GM11168 (cell line): ENCODE results near the gene NDUFA8.

Source experiments
- in situ Hi-C: fragments of 300-500 bp; cut with MboI; formaldehyde crosslinking; loops from one replicate; pipeline ENCODE4 v1.12.0; 2022; ENCODE audit warnings: low sequenced_read_pairs; ENCODE audit not compliant: unreplicated experiment

NDUFA8 gene

GRCh38 chr9:122111413-122112085, 48.0 kb downstream of the NDUFA8 start:
- in situ Hi-C loops, result no loop called here

- in situ Hi-C loops, result no loop called here
Measured at GRCh38 chr9:122110100-122110833, 49.3 kb downstream of the NDUFA8 start.

DNA sequence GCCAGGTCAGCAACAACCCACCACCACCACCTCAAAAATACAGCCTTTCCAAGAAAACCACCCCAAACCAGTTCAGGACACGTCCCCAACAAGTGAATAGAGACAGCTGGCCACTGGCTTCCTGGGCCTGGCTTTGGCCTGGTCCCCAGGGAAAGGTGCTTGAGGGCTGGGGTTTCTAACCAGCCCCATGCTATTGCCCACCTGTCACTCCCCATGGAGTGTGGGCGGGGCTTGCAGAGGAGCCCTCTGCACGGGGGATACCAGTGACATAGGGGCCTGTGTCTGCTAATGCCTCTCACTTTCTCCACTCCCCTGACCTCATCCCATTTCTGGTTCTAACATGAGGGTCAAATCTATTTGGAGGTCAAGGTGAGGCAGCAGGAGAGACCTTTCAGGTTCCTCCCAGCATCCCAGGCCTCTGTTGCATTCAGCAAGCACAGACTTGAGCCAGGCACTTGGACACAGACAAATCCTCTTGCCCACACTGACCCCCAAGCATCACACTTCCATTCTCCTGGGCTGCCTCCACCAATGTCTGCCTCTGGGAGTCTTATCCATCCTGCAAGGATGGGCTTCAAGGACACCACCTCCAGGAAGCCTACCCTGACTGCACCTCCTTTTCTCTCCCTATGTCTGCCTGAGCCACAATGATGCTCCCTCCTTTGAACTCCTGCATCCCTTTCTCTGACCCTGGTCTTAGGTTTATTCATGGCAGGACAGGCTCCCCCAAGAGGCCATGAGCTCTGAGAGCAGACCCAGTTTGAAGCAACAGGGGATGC, 50.4 kb downstream of the NDUFA8 start:
- in situ Hi-C loops, result no loop called here

- in situ Hi-C loops, result no loop called here
Measured at GRCh38 chr9:122107291-122107805, 52.2 kb downstream of the NDUFA8 start.

GRCh38 chr9:122106576-122106975, 53.0 kb downstream of the NDUFA8 start:
- in situ Hi-C loops, result no loop called here

GRCh38 chr9:122103985-122104384, 55.6 kb downstream of the NDUFA8 start:
- in situ Hi-C loops, result no loop called here

- in situ Hi-C loops, result no loop called here
Measured at GRCh38 chr9:122102156-122102555, 57.4 kb downstream of the NDUFA8 start.

DNA sequence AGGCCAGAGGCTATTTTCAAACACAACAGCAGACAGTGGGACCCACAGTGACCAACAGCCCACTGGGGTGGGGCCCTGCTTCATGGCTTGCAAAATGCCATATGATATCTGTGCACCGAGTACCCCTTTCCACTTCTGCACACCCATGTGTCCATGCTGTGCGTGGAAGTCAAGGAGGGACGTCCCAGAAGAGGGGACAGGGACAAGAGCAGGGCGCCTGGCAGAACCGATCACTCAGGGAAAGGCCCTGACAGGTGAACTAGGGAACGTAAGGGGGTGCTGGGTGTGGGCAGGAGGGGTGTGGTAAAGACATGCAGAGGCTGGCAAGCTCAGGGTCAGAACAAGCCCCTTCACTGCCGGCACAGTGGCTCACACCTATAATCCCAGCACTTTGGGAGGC, 58.8 kb downstream of the NDUFA8 start:
- in situ Hi-C loops, result no loop called here

DNA sequence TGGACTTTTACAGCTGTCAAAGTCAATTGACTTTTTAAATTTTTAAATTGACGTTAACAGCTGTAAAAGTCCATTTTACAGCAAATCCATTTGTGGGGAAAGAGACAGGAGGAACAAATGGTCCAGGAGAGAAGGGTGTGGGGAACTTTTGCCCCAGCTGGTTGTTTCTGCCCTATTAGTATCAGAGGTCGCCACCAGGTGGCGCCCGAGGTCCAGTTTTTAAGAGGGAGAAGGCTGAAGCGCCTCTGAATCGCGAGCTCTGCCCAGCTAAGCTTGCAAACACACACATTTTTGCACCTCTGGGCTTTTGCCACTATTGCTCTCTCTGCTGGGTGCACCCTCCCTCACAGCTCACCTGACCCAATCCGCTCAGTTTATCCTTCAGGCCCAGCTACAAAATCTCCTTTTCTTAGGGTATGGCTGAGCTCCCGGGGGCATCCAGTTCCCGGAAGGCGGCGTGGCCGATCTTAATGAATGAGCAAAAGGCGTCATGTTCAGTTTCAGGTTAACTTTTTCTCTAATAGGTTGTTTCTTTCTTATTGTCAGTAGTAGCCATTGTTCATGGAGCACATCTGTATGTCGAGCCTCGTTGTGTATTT, 60.2 kb downstream of the NDUFA8 start:
- in situ Hi-C loops, result no loop called here

DNA sequence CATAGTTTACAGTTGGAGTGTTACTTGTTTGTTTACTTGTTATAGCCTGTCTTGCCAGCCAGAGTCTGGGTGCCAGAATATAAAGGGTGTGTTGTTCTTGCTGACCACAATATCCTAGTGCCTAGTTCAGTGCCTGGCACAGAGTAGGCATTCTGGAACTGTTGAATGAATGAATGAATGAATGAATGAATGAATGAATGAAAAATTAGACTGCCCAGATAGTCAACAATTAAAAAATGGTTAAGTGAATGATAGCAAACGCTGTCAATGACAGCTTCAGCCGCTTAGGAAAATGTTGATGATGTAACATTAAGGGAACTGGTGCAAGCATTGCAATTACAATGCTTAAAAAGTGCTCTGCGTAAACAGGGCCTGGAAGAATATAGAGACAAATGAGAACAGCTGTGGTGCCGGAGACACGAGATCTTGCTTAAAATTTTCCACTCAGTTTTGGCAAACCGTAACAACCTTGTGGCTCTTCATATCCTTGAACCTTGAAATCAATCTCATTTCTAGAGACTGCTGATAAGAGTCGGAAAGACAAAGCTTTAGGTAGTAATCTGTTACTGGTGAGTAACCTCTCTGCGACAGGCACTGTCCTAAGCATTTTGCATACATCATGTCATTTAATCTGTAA, 61.8 kb downstream of the NDUFA8 start:
- in situ Hi-C loops, result no loop called here

GRCh38 chr9:122096620-122097415, 62.8 kb downstream of the NDUFA8 start:
- in situ Hi-C loops, result no loop called here

DNA sequence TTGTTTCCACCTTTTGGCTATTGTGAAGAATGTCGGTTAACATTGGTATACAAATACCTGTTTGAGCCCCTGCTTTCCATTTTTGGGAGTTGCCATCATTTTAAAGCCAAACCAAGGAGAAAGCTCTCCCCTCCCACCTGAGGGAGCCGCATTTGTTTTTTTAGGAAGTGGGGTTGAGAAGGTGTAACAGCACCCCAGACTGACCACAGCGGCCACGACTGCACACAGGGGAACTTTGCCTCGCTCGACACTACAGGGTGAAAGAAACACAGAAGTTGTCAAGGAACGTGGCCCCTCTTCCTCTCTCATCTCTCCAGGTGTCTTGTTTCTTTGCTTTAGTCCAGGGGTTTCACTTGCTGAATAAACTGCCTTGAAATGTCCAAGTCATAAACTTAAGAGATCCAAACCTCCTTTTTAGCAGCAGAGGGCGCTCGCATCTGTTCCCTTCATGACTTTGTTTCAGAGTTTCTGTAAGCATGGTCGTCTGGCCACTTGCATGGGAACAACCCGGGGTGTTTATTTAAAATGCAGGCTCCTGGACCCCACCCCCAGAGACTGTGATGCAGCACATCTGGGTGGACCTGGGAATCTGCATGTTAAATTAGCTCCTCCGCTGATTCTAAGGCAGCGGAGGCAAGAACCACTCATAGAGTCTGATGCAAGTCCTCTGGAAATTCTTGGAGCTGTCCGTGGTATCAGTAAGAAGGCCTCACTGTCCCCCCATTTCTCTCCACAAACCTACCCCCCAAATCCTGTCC, 64.4 kb downstream of the NDUFA8 start:
- in situ Hi-C loops, result no loop called here
